ENCODE results near the gene NIP7. TPM values are rescaled to one million over a fixed set of nuclear protein-coding genes. Genes with fewer than 3 reads are reported as not detected.
A peak's percentile ranks its signal among the peaks of the same experiment; 100 is the strongest.

NIP7 gene
- total RNA-seq, 1 donor from 2014 or later: 23.7 TPM

DNA sequence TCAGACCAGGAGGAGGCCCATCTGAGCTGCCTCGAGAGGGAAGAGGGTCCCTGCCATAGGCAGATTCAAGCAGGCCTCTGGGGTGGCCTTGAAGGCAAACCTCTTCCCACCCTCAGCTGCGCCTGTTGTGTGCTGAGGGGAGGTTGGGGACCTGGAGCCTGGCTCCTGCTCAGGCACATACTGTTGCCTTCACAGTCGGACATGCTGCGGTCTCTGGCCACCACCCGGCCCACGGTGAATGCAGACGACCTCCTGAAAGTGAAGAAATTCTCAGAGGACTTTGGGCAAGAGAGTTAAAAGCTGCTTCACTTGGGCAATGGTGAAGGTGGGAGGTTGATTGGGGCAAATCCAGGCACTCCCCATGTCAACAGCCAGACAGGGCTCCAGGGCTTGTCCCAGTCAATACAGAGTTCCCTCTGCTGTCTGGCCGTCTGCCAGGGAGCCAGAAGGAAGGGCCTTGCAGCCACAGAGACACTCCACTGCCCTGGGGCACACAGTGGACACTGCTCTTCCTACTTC lies 15.5 kb upstream of the NIP7 start:
- no peak overlapping the region for H2AFZ ChIP-seq (replicated peaks)
- H3K27ac ChIP-seq: no peak overlapping the region
- peaks cover 3% of the 10 kb centered on the region for H3K27me3 Mint-ChIP-seq (ENCODE audit: insufficient read depth, low read depth)
- H3K27me3 ChIP-seq: no peaks in the 10 kb centered on the region
- peaks cover 3% of the 10 kb centered on the region for H3K36me3 ChIP-seq
- H3K4me1 ChIP-seq: peaks cover 10% of the 10 kb centered on the region
- no peaks in the 10 kb centered on the region for H3K9me3 ChIP-seq (ENCODE audit: low read depth)
- TF ChIP-seq EZH2phosphoT487 (IDR thresholded peaks at IDR 0.05) (no peak), CTCF (IDR thresholded peaks at IDR 0.05) (no peak), EZH2 (IDR thresholded peaks at IDR 0.05) (no peak)
- no peaks in the 10 kb centered on the region for H3K9me3 Mint-ChIP-seq
- H3K9ac ChIP-seq: no peak overlapping the region
- H3K4me3 Mint-ChIP-seq: no peak overlapping the region
- H3K27ac Mint-ChIP-seq: no peak overlapping the region
- H3K36me3 Mint-ChIP-seq: peaks cover 37% of the 10 kb centered on the region
- H3K4me1 Mint-ChIP-seq: peaks cover 8% of the 10 kb centered on the region
- no peak overlapping the region for H3K4me3 ChIP-seq
- DNase-seq (ENCODE audit: low spot score): no peak
- H3F3A ChIP-seq (ENCODE audit: low read depth): peaks cover 14% of the 10 kb centered on the region
- no peak overlapping the region for H3K4me2 ChIP-seq
- H3K79me2 ChIP-seq (ENCODE audit: low read depth): peaks cover 68% of the 10 kb centered on the region
- peaks cover 78% of the 10 kb centered on the region for H4K20me1 ChIP-seq (ENCODE audit: low read depth)

- peaks cover 81% of the 10 kb centered on the region for H4K20me1 ChIP-seq (ENCODE audit: low read depth)
- no peaks in the 10 kb centered on the region for H3K9me3 Mint-ChIP-seq
- peaks cover 75% of the 10 kb centered on the region for H3K79me2 ChIP-seq (ENCODE audit: low read depth)
- peaks cover 35% of the 10 kb centered on the region for H3K36me3 Mint-ChIP-seq
- peaks cover 13% of the 10 kb centered on the region for H3K4me1 Mint-ChIP-seq
- no peak overlapping the region for H3K27ac Mint-ChIP-seq
- peaks cover 3% of the 10 kb centered on the region for H3K36me3 ChIP-seq
- H3K9me3 ChIP-seq (ENCODE audit: low read depth): no peaks in the 10 kb centered on the region
- TF ChIP-seq EZH2phosphoT487 (IDR thresholded peaks at IDR 0.05) (no peak), CTCF (IDR thresholded peaks at IDR 0.05) (no peak), EZH2 (IDR thresholded peaks at IDR 0.05) (no peak)
- no peaks in the 10 kb centered on the region for H3K27me3 ChIP-seq
- peaks cover 16% of the 10 kb centered on the region for H3K4me1 ChIP-seq
- peak overlapping the region; percentile 37 for H3K27ac ChIP-seq
- DNase-seq (ENCODE audit: low spot score): no peak
- H3K4me3 ChIP-seq: no peak overlapping the region
- no peak overlapping the region for H3K4me3 Mint-ChIP-seq
- no peaks in the 10 kb centered on the region for H3K27me3 Mint-ChIP-seq (ENCODE audit: insufficient read depth, low read depth)
- H3F3A ChIP-seq (ENCODE audit: low read depth): peaks cover 14% of the 10 kb centered on the region
- H2AFZ ChIP-seq (replicated peaks): no peak overlapping the region
- H3K9ac ChIP-seq: no peak overlapping the region
- H3K4me2 ChIP-seq: no peak overlapping the region
These were observed 14.9 kb upstream of the NIP7 start for GRCh38 chr16:69324585-69325253.

- Histone ChIP-seq H3K36me3 (peaks cover 3% of the 10 kb centered on the region), H3K4me3 (no peak overlapping the region), H3K4me1 (peaks cover 17% of the 10 kb centered on the region), H3K27me3 (no peaks in the 10 kb centered on the region), H3K4me2 (peak overlapping the region; percentile 7), H4K20me1 (ENCODE audit: low read depth) (peaks cover 86% of the 10 kb centered on the region), H3K9ac (no peak overlapping the region), H2AFZ (replicated peaks) (no peak overlapping the region), H3K79me2 (ENCODE audit: low read depth) (peaks cover 80% of the 10 kb centered on the region), H3K9me3 (ENCODE audit: low read depth) (no peaks in the 10 kb centered on the region), H3F3A (ENCODE audit: low read depth) (peaks cover 16% of the 10 kb centered on the region), H3K27ac (no peak overlapping the region)
- H3K4me3 Mint-ChIP-seq: no peak overlapping the region
- no peak overlapping the region for H3K27ac Mint-ChIP-seq
- no peak for DNase-seq (ENCODE audit: low spot score)
- H3K36me3 Mint-ChIP-seq: peaks cover 34% of the 10 kb centered on the region
- peaks cover 13% of the 10 kb centered on the region for H3K4me1 Mint-ChIP-seq
- TF ChIP-seq EZH2phosphoT487 (IDR thresholded peaks at IDR 0.05) (no peak), CTCF (IDR thresholded peaks at IDR 0.05) (no peak), EZH2 (IDR thresholded peaks at IDR 0.05) (no peak)
- no peaks in the 10 kb centered on the region for H3K9me3 Mint-ChIP-seq
- no peaks in the 10 kb centered on the region for H3K27me3 Mint-ChIP-seq (ENCODE audit: insufficient read depth, low read depth)
These were observed 13.8 kb upstream of the NIP7 start for GRCh38 chr16:69325784-69326171.

Data from neural progenitor cell (in vitro differentiated cells).